GM21381 (cell line): ENCODE measurements around the gene MTFR2.
"Not testable (repeated sequence)": the region's sequence is repeated elsewhere in the genome, so short reads cannot be mapped to it uniquely, and the experiment has no call there.

Experiments
- ATAC-seq: cut with Tn5 transposase; IDR thresholded peaks from one replicate; pipeline ENCODE4 v1.9.1; 2021; ENCODE audit warnings: mild to moderate bottlenecking, moderate library complexity; ENCODE audit not compliant: unreplicated experiment

Gene MTFR2

GRCh38 chr6:136236466-136237293 lies 13.4 kb downstream of the MTFR2 start:
- no peak for ATAC-seq

GRCh38 chr6:136235233-136235564 lies 14.9 kb downstream of the MTFR2 start:
- ATAC-seq = no peak

GRCh38 chr6:136232701-136233100 lies 17.4 kb downstream of the MTFR2 start:
- no peak for ATAC-seq

GRCh38 chr6:136230219-136230853 lies 19.8 kb downstream of the MTFR2 start:
- no peak for ATAC-seq

GRCh38 chr6:136228814-136229213 lies 21.3 kb downstream of the MTFR2 start:
- no peak for ATAC-seq

GRCh38 chr6:136226674-136227377 lies 23.3 kb downstream of the MTFR2 start:
- ATAC-seq = no peak

- ATAC-seq = peak; percentile 83
Observed at GRCh38 chr6:136226027-136226673, 24.0 kb downstream of the MTFR2 start.

GRCh38 chr6:136225496-136225895 lies 24.6 kb downstream of the MTFR2 start:
- no peak for ATAC-seq

- ATAC-seq = not testable (repeated sequence)
Observed at GRCh38 chr6:136224974-136225373, 25.1 kb downstream of the MTFR2 start.

- no peak for ATAC-seq
Observed at GRCh38 chr6:136216503-136217401, 33.4 kb downstream of the MTFR2 start.

- no peak for ATAC-seq
Observed at GRCh38 chr6:136213853-136214252, 36.3 kb downstream of the MTFR2 start.

- no peak for ATAC-seq
Observed at GRCh38 chr6:136213012-136213539, 37.0 kb downstream of the MTFR2 start.

- ATAC-seq = no peak
Observed at GRCh38 chr6:136212608-136213007, 37.5 kb downstream of the MTFR2 start.

GRCh38 chr6:136210398-136211165 lies 39.5 kb downstream of the MTFR2 start:
- ATAC-seq = no peak

GRCh38 chr6:136209496-136209895 lies 40.6 kb downstream of the MTFR2 start:
- ATAC-seq = no peak

GRCh38 chr6:136208783-136209182 lies 41.3 kb downstream of the MTFR2 start:
- ATAC-seq = no peak

- no peak for ATAC-seq
Observed at GRCh38 chr6:136201732-136202131, 48.4 kb downstream of the MTFR2 start.

GRCh38 chr6:136192902-136193301 lies 57.2 kb downstream of the MTFR2 start:
- ATAC-seq = no peak

GRCh38 chr6:136191606-136192312 lies 58.4 kb downstream of the MTFR2 start:
- no peak for ATAC-seq
